ENCODE results near the gene GYG2. TPM values are rescaled to one million over a fixed set of nuclear protein-coding genes. Genes with fewer than 3 reads are reported as not detected.
"Not testable (repeated sequence)": the region's sequence is repeated elsewhere in the genome, so short reads cannot be mapped to it uniquely, and the experiment has no call there.

The GYG2 gene
- total RNA-seq, 6 donors from 2014 or later = 0.40 to 3.7 (median 0.98) TPM

- ATAC-seq (ENCODE audit: low FRiP score in 2 of 2) (no peak), DNase-seq (no peak)
- TF ChIP-seq POLR2AphosphoS5 (IDR thresholded peaks at IDR 0.05) = no peak
- TF ChIP-seq EP300 (IDR thresholded peaks at IDR 0.05) = no peak
- H3K4me1 ChIP-seq = peaks cover 0 to 14% (median 1%) of the 10 kb centered on the region in 4 donors
- H3K27ac ChIP-seq = peak overlapping the region in 1 of 4 donors; percentile 8
- H3K27me3 ChIP-seq = no peaks in the 10 kb centered on the region
- H3K4me3 ChIP-seq = peak overlapping the region; percentile 18 to 49 (median 43)
- WGBS, 2 donors = 31 to 49% methylated on average over 11 of the region's 11 CpGs
- no peaks in the 10 kb centered on the region for H3K9me3 ChIP-seq
- H3K36me3 ChIP-seq = no peaks in the 10 kb centered on the region
Measured at GRCh38 chrX:2889045-2889605, 60.4 kb downstream of the GYG2 start.

GRCh38 chrX:2889706-2890490 is 61.2 kb downstream of the GYG2 start:
- not testable (repeated sequence) for H3K9me3 ChIP-seq, H3K36me3 ChIP-seq, H3K27me3 ChIP-seq
- ATAC-seq (ENCODE audit: low FRiP score in 2 of 2) (peak; percentile 58 to 59), DNase-seq (peak in 1 of 2 donors; percentile 36)
- WGBS, 2 donors = 30% methylated on average over 15 of the region's 15 CpGs
- Histone ChIP-seq H3K27ac (peak overlapping the region in 1 of 4 donors; percentile 8), H3K4me3 (peak overlapping the region; percentile 18 to 49 (median 43)), H3K4me1 (peaks cover 0 to 17% (median 1%) of the 10 kb centered on the region in 4 donors)
- TF ChIP-seq, protein P1, sequence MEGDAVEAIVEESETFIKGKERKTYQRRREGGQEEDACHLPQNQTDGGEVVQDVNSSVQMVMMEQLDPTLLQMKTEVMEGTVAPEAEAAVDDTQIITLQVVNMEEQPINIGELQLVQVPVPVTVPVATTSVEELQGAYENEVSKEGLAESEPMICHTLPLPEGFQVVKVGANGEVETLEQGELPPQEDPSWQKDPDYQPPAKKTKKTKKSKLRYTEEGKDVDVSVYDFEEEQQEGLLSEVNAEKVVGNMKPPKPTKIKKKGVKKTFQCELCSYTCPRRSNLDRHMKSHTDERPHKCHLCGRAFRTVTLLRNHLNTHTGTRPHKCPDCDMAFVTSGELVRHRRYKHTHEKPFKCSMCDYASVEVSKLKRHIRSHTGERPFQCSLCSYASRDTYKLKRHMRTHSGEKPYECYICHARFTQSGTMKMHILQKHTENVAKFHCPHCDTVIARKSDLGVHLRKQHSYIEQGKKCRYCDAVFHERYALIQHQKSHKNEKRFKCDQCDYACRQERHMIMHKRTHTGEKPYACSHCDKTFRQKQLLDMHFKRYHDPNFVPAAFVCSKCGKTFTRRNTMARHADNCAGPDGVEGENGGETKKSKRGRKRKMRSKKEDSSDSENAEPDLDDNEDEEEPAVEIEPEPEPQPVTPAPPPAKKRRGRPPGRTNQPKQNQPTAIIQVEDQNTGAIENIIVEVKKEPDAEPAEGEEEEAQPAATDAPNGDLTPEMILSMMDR (IDR thresholded peaks at IDR 0.05) = peak; percentile 6 to 32 (median 16)

DNA sequence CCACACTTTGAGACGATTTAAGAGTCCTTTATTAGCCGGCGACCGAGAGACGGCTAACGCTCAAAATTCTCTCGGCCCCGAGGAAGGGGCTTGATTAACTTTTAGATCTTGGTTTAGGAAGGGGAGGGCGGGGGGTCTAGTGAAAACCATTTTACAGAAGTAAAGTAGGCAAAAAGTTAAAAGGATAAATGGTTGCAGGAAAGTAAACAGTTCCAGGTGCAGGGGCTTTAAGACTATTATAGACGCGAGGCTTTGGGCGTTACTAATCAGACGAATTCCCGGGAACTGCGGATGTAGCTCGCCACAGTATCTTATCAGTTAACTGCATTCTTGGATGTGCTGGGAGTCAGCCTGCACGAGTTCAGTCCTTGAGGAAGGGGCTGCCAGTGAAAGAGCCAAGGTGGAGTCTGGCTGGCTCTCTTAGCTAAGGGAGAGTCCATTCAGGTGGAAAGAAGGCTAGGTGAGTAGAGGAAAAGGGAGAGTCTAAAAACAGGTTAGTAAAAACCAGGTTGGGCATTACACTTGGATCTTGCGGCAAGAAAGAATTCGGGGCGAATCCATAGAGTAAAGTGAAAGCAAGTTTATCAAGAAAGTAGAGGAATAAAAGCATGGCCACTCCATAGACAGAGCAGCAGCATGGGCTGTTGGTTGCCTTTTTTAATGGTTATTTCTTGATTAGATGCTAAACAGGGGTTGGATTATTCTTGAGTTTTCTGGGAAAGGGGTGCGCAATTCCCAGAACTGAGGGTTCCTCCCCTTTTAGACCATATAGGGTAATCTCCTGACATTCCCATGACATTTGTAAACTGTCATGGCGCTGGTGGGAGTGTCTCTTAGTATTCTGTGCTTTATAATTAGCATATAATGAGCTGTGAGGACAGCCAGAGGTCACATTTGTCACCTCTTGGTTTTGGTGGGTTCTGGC is 62.1 kb downstream of the GYG2 start:
- WGBS, 2 donors = 60 to 72% methylated on average over 20 of the region's 22 CpGs
- H3K36me3 ChIP-seq; H3K9me3 ChIP-seq; H3K27ac ChIP-seq; H3K4me3 ChIP-seq; ATAC-seq (ENCODE audit: low FRiP score in 2 of 2); H3K27me3 ChIP-seq; DNase-seq: not testable (repeated sequence)
- H3K4me1 ChIP-seq = peaks cover 0 to 21% (median 1%) of the 10 kb centered on the region in 4 donors

- H3K4me3 ChIP-seq = no peak overlapping the region
- no peak overlapping the region for H3K27ac ChIP-seq
- peaks cover 0 to 28% (median 4%) of the 10 kb centered on the region in 4 donors for H3K4me1 ChIP-seq
- H3K27me3 ChIP-seq = no peaks in the 10 kb centered on the region
- WGBS, 2 donors = 83 to 85% methylated on average over 5 of the region's 5 CpGs
- no peaks in the 10 kb centered on the region for H3K36me3 ChIP-seq
- DNase-seq (no peak), ATAC-seq (ENCODE audit: low FRiP score in 2 of 2) (no peak)
- TF ChIP-seq POLR2A (IDR thresholded peaks at IDR 0.05) (no peak), EP300 (IDR thresholded peaks at IDR 0.05) (no peak), POLR2AphosphoS5 (IDR thresholded peaks at IDR 0.05) (no peak)
- TF ChIP-seq, protein P1 (IDR thresholded peaks at IDR 0.05) = no peak
- H3K9me3 ChIP-seq = no peaks in the 10 kb centered on the region
Measured at GRCh38 chrX:2892816-2893215, 64.1 kb downstream of the GYG2 start.

DNA sequence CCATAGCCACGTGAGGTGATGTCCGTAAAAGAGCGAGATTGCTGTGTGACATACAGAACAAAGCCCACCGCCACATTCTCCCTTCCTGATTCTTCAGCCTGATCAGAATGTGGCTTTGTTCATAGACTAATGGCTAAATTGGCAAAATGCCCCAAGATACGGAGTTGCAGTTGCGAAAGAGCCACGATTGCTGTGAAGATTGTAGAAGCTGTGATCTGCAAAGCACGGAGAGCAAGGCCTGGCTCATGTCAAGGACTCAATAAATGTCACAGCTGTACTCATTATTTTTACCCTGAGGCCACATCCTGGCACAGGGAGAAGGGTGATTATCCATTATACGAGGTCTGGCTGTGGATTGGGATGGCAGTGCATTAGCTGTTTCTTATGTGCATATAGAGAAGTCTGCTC is 66.2 kb downstream of the GYG2 start:
- TF ChIP-seq POLR2A (IDR thresholded peaks at IDR 0.05) (no peak), POLR2AphosphoS5 (IDR thresholded peaks at IDR 0.05) (no peak), EP300 (IDR thresholded peaks at IDR 0.05) (peak in 1 of 4 donors; percentile 12)
- TF ChIP-seq, protein P1 (IDR thresholded peaks at IDR 0.05) = no peak
- H3K27me3 ChIP-seq = no peaks in the 10 kb centered on the region
- H3K36me3 ChIP-seq = no peaks in the 10 kb centered on the region
- DNase-seq (peak in 1 of 2 donors; percentile 73), ATAC-seq (ENCODE audit: low FRiP score in 2 of 2) (no peak)
- H3K4me1 ChIP-seq = peaks cover 0 to 34% (median 4%) of the 10 kb centered on the region in 4 donors
- H3K4me3 ChIP-seq = no peak overlapping the region
- WGBS, 2 donors = 32 to 38% methylated on average over 8 to 9 of the region's 9 CpGs
- no peaks in the 10 kb centered on the region for H3K9me3 ChIP-seq
- no peak overlapping the region for H3K27ac ChIP-seq
